Esophagus muscularis mucosa (tissue), 4 donors: ENCODE results near the gene TMEM132A. TPM values are rescaled to one million over a fixed set of nuclear protein-coding genes. Genes with fewer than 3 reads are reported as not detected.

Source experiments
- DNase-seq: peaks from one replicate; pipeline ENCODE4 v3.0.0-alpha.2; 2017; ENCODE audit errors: extremely low spot score
- H3K27ac ChIP-seq, 4 donors: fragments of 200-600 bp; sonication (generic); replicated peaks in 1 of 4; 1 replicate in 3 of 4; 2 replicates in 1 of 4; pipeline ENCODE4 v1.5.1; 2016 to 2019; ENCODE audit warnings: mild to moderate bottlenecking in 1 of 4
- H3K27me3 ChIP-seq, 4 donors: fragments of 200-600 bp; sonication (generic); one replicate each; pipeline versions ENCODE4 v1.5.1 to v1.6.0; 2016 to 2019
- H3K36me3 ChIP-seq, 4 donors: fragments of 200-600 bp; sonication (generic); one replicate each; pipeline ENCODE4 v1.5.1; 2016 to 2019
- H3K4me1 ChIP-seq, 4 donors: fragments of 200-600 bp; sonication (generic); one replicate each; pipeline ENCODE4 v1.5.1; 2016 to 2019
- H3K4me3 ChIP-seq, 4 donors: fragments of 200-600 bp; sonication (generic); 1 replicate in 2 of 4; 2 replicates in 2 of 4; pipeline ENCODE4 v1.5.1; 2016 to 2019; ENCODE audit warnings: mild to moderate bottlenecking in 4 of 4, moderate library complexity in 1 of 4
- H3K9me3 ChIP-seq, 4 donors: fragments of 200-600 bp; sonication (generic); 1 replicate in 3 of 4; 2 replicates in 1 of 4; pipeline ENCODE4 v1.5.1; 2016 to 2019
- EP300 ChIP-seq: sonication (generic); formaldehyde crosslinking; IDR thresholded peaks from one replicate; pipeline ENCODE4 v1.6.1; 2017; ENCODE audit warnings: antibody characterized with exemption
- POLR2A ChIP-seq: fragments of 450-650 bp; IDR thresholded peaks from one replicate; pipeline ENCODE4 v1.6.1; 2017; ENCODE audit warnings: antibody characterized with exemption, moderate library complexity, mild to moderate bottlenecking, low read depth
- POLR2AphosphoS5 ChIP-seq, 2 donors: sonication (generic); formaldehyde crosslinking; IDR thresholded peaks; one replicate each; pipeline ENCODE4 v1.6.1; 2017; ENCODE audit warnings: antibody characterized with exemption in 2 of 2
- WGBS: methylation state at CpG from one replicate; pipeline ENCODE4 v1.1.5; 2018; 5-methylcytosine and 5-hydroxymethylcytosine counted together
- intact Hi-C: fragments of 100-400 bp; cut with DNase I; formaldehyde crosslinking; loops from one replicate; pipeline ENCODE4 v1.15.1; 2023
- total RNA-seq, 4 donors: library from RNA; depleted of rRNA; stranded (reverse); fragments of >200 nt; gene quantifications; one replicate each; pipeline versions ENCODE4 v1.1.0 to v1.2.1, GENCODE V29; 2016
- TF ChIP-seq, protein P1 (sequence below), 3 experiments: fragments of 200-600 bp in 2 of 3; fragments of 450-650 bp in 1 of 3; sonication (generic) in 2 of 3; IDR thresholded peaks; one replicate each; pipeline ENCODE4 v1.5.1; 2017 to 2019; ENCODE audit warnings: antibody characterized with exemption in 3 of 3, mild to moderate bottlenecking in 2 of 3, moderate library complexity in 1 of 3

TMEM132A gene
- total RNA-seq, 4 donors from 2014 or later, result 2.9 to 9.3 (median 6.8) TPM

DNA sequence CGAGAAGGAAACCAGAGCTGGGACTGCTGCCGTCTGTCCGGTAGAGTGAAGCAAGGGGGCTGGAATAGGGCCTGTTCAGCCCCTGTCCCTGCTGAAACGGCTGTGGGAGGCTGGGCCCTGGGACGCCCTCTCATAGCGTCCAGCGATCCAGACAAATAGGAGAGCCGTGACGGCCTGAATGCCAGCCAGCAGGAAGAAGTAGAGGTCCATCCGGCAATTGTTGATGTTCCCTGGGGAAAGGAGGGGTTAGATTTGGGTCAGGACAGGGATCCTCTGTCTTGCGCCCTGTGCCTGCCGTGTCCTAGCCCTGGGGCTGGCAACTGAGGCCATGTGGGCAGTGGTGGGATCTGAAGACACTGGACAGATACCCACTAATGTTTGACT is 12.9 kb downstream of the TMEM132A start:
- Histone ChIP-seq H3K36me3 (peaks cover 3 to 53% (median 45%) of the 10 kb centered on the region in 4 donors), H3K4me1 (peaks cover 9 to 13% (median 11%) of the 10 kb centered on the region in 4 donors), H3K9me3 (no peaks in the 10 kb centered on the region), H3K27ac (peak overlapping the region; percentile 20 to 62 (median 27)), H3K4me3 (no peak overlapping the region), H3K27me3 (no peaks in the 10 kb centered on the region)
- intact Hi-C loops, result no loop called here
- 75% methylated on average over 11 of the region's 12 CpGs for WGBS
- TF ChIP-seq EP300 (no peak), POLR2AphosphoS5 (IDR thresholded peaks at IDR 0.05) (no peak), POLR2A (no peak)
- TF ChIP-seq, protein P1, sequence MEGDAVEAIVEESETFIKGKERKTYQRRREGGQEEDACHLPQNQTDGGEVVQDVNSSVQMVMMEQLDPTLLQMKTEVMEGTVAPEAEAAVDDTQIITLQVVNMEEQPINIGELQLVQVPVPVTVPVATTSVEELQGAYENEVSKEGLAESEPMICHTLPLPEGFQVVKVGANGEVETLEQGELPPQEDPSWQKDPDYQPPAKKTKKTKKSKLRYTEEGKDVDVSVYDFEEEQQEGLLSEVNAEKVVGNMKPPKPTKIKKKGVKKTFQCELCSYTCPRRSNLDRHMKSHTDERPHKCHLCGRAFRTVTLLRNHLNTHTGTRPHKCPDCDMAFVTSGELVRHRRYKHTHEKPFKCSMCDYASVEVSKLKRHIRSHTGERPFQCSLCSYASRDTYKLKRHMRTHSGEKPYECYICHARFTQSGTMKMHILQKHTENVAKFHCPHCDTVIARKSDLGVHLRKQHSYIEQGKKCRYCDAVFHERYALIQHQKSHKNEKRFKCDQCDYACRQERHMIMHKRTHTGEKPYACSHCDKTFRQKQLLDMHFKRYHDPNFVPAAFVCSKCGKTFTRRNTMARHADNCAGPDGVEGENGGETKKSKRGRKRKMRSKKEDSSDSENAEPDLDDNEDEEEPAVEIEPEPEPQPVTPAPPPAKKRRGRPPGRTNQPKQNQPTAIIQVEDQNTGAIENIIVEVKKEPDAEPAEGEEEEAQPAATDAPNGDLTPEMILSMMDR (IDR thresholded peaks at IDR 0.05), result no peak
- DNase-seq, result no peak

DNA sequence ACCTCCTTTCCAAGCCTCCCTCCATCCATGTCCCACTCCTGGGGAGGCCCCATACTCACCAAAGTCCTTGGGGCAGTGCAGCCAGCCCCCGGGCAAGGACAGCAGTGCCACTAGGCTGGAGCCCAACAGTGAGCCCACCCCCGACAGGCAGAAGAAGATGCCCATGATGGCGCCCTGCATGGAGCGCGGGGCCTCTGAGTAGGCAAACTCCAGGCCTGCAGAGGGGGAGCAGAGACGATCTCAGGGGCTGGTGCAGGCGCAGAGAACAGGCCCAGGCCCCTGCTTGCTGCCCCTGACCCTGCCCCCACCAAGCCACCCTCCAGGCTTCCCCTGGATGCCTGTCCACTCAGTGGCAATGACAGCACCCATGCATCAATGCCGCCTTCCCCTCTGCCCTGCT is 13.6 kb downstream of the TMEM132A start:
- intact Hi-C loops, result no loop called here
- WGBS, result 94% methylated on average over 3 of the region's 8 CpGs

DNA sequence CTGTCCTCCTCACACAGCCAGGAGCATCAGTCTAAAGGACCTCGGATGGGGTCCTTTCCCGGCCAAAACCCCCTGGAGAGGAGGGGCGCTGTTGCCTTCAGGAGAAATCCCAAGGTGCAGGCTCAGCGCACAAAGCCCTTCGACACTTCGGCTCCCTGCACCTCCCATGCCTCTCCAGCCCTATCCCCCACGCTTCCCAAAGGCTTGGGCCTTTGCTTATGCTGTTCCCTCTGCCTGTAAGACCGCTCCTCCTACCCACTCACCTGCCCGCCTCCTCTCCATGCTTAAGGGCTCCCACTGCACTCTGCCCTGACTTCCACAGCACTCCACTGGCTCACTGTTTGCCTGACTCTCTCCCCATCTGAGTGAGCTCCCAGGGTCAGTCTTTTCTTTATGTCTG is 14.2 kb downstream of the TMEM132A start:
- DNase-seq, result no peak
- intact Hi-C loops, result no loop called here
- 83% methylated on average over 9 of the region's 9 CpGs for WGBS
- H3K27me3 ChIP-seq, result no peaks in the 10 kb centered on the region
- H3K36me3 ChIP-seq, result peaks cover 5 to 67% (median 57%) of the 10 kb centered on the region in 4 donors
- no peak overlapping the region for H3K27ac ChIP-seq
- no peak overlapping the region for H3K4me3 ChIP-seq
- TF ChIP-seq POLR2AphosphoS5 (IDR thresholded peaks at IDR 0.05), result no peak
- TF ChIP-seq POLR2A, result no peak
- TF ChIP-seq, protein P1 (IDR thresholded peaks at IDR 0.05), result no peak
- TF ChIP-seq EP300, result no peak
- no peaks in the 10 kb centered on the region for H3K9me3 ChIP-seq
- H3K4me1 ChIP-seq, result peaks cover 11 to 14% (median 13%) of the 10 kb centered on the region in 4 donors

More for the DNA sequence above, 13.6 kb downstream of the TMEM132A start:
- Histone ChIP-seq H3K9me3 (no peaks in the 10 kb centered on the region), H3K36me3 (peaks cover 5 to 60% (median 50%) of the 10 kb centered on the region in 4 donors), H3K4me3 (no peak overlapping the region), H3K27ac (peak overlapping the region in 1 of 4 donors; percentile 13), H3K27me3 (no peaks in the 10 kb centered on the region), H3K4me1 (peaks cover 9 to 13% (median 12%) of the 10 kb centered on the region in 4 donors)
- TF ChIP-seq, protein P1 (IDR thresholded peaks at IDR 0.05), result no peak
- TF ChIP-seq EP300 (no peak), POLR2AphosphoS5 (IDR thresholded peaks at IDR 0.05) (no peak), POLR2A (no peak)
- no peak for DNase-seq

DNA sequence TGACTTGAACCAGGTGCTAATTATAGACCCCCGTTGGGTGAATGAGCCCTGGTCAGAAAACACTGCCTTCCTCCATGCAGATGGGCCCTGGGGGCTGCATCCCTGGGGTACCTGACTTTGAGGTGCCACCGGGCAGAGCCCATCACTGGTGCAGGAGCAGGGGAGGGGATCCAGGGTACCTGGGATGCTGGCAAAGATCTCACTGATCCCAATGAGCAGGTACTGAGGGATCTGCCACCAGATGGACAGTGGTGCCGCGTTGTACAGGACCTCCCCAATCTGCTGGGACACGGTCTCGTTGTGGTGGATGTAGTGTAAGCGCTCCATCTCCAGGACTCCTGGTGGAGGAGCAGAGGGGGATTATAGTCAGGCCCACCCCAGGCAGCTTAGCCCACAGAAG is 15.0 kb downstream of the TMEM132A start:
- 93% methylated on average over 5 of the region's 7 CpGs for WGBS
- H3K27ac ChIP-seq, result no peak overlapping the region
- TF ChIP-seq POLR2AphosphoS5 (IDR thresholded peaks at IDR 0.05), result no peak
- TF ChIP-seq, protein P1 (IDR thresholded peaks at IDR 0.05), result no peak
- H3K4me1 ChIP-seq, result peaks cover 11 to 15% (median 13%) of the 10 kb centered on the region in 4 donors
- H3K9me3 ChIP-seq, result no peaks in the 10 kb centered on the region
- intact Hi-C loops, result no loop called here
- no peaks in the 10 kb centered on the region for H3K27me3 ChIP-seq
- H3K4me3 ChIP-seq, result no peak overlapping the region
- DNase-seq, result no peak
- peaks cover 5 to 74% (median 60%) of the 10 kb centered on the region in 4 donors for H3K36me3 ChIP-seq

DNA sequence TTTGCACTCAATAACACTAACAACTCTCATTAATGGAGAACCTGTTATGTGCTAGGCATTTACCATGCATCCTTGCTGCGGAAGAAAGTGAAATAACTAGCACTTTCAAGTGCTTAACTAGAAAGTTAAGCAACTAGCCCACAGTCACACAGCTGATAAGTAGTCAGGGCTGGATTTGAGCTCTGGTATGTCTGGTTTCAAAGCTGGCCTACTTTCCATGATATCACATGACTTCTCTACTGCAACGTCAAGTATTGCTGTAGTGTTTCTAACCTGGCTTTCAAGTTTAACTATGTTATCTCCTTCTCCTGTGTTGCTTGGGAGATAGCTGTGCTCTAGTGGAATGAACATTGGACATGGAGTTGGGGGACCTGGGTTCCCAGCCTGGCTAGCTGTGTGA is 15.6 kb downstream of the TMEM132A start:
- TF ChIP-seq EP300 (no peak), POLR2A (no peak), POLR2AphosphoS5 (IDR thresholded peaks at IDR 0.05) (no peak)
- TF ChIP-seq, protein P1 (IDR thresholded peaks at IDR 0.05), result no peak
- WGBS, result 66% methylated on average over 2 of the region's 2 CpGs
- H3K36me3 ChIP-seq, result peaks cover 5 to 78% (median 61%) of the 10 kb centered on the region in 4 donors
- no peaks in the 10 kb centered on the region for H3K9me3 ChIP-seq
- H3K4me1 ChIP-seq, result peaks cover 11 to 15% (median 13%) of the 10 kb centered on the region in 4 donors
- H3K27me3 ChIP-seq, result no peaks in the 10 kb centered on the region
- DNase-seq, result no peak
- intact Hi-C loops, result no loop called here
- H3K4me3 ChIP-seq, result no peak overlapping the region
- H3K27ac ChIP-seq, result no peak overlapping the region
